ENCODE data around the gene NAA15.

Gene NAA15

GRCh38 chr4:139278912-139279759, 22.2 kb upstream of the NAA15 start:
- in situ Hi-C loops (cut with HindIII; ENCODE audit: low sequenced_read_pairs) = no loop called here
- no peak for TF ChIP-seq CTCF (IDR thresholded peaks at IDR 0.05; ENCODE audit: low read depth, low read length, missing control alignments)
- H3K4me3 ChIP-seq (ENCODE audit: low read depth, low read length) = peak overlapping the region; percentile 48
- DNase-seq (ENCODE audit: low read depth) = no peak

GRCh38 chr4:139279760-139280620, 21.3 kb upstream of the NAA15 start, which contains the start of gene MGARP:
Gene MGARP, minus strand, starts transcription at chr4:139280225. Its CDS starts 67 bp downstream, at chr4:139280158.
- peak within 1 kb of the TSS; percentile 48 for H3K4me3 ChIP-seq (ENCODE audit: low read depth, low read length)
- no peak for DNase-seq (ENCODE audit: low read depth)
- TF ChIP-seq CTCF (IDR thresholded peaks at IDR 0.05; ENCODE audit: low read depth, low read length, missing control alignments) = no peak
- in situ Hi-C loops (cut with HindIII; ENCODE audit: low sequenced_read_pairs) = no loop called here

DNA sequence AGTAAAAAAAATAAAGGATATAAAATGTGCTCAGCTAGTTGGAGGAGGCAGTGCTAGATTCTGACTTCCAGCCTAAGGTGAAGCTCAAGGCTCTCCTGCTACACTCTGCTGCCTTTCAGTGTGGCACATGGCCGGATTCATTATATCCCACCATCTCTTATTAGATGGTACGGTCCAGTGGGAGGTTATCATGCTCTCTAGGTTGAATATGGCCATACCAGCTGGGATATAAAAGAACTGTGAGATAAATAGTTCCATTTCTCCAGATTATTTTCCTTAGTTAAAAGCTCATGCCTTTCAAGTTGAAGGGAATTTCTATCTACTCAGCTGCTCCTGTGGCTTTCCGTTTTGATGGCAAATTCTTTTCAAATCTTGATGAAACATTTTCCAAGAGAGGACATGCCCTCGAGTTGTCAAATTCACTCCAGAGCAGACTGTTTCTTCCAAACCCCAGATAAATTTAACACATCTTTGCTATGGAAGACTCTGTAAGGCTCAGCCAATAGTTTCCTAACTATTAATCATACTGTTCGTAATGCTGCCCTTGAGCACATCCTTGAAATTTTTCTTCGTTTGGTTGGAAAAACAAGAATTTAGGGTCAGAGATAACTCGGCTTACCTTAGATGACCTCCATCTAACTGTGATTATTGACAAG, 19.1 kb upstream of the NAA15 start:
- in situ Hi-C loops (cut with HindIII; ENCODE audit: low sequenced_read_pairs) = no loop called here
- DNase-seq (ENCODE audit: low read depth) = no peak
- no peak for TF ChIP-seq CTCF (IDR thresholded peaks at IDR 0.05; ENCODE audit: low read depth, low read length, missing control alignments)
- no peak overlapping the region for H3K4me3 ChIP-seq (ENCODE audit: low read depth, low read length)

- no peak for DNase-seq (ENCODE audit: low read depth)
- no peak for TF ChIP-seq CTCF (IDR thresholded peaks at IDR 0.05; ENCODE audit: low read depth, low read length, missing control alignments)
- in situ Hi-C loops (cut with HindIII; ENCODE audit: low sequenced_read_pairs) = no loop called here
- H3K4me3 ChIP-seq (ENCODE audit: low read depth, low read length) = no peak overlapping the region
Measured at GRCh38 chr4:139282721-139283075, 18.6 kb upstream of the NAA15 start.

GRCh38 chr4:139286186-139286698, 15.1 kb upstream of the NAA15 start:
- TF ChIP-seq CTCF (IDR thresholded peaks at IDR 0.05; ENCODE audit: low read depth, low read length, missing control alignments) = no peak
- no peak for DNase-seq (ENCODE audit: low read depth)
- no peak overlapping the region for H3K4me3 ChIP-seq (ENCODE audit: low read depth, low read length)
- in situ Hi-C loops (cut with HindIII; ENCODE audit: low sequenced_read_pairs) = no loop called here
